AG10803 (cell line): ENCODE results near the gene CFI.

ENCODE experiments used
- DNase-seq: peaks from one replicate; pipeline ENCODE4 v3.0.0; 2010; ENCODE audit warnings: low read depth
- H3K4me3 ChIP-seq: 2 replicates; pipeline ENCODE4 v1.5.1; 2011; ENCODE audit warnings: mild to moderate bottlenecking, low read length, control low read depth
- TF ChIP-seq, protein P1 (sequence below): conservative IDR thresholded peaks from 2 replicates; pipeline ENCODE4 v1.5.1; 2011; ENCODE audit warnings: mild to moderate bottlenecking, low read length, control low read depth, inconsistent platforms

CFI gene

DNA sequence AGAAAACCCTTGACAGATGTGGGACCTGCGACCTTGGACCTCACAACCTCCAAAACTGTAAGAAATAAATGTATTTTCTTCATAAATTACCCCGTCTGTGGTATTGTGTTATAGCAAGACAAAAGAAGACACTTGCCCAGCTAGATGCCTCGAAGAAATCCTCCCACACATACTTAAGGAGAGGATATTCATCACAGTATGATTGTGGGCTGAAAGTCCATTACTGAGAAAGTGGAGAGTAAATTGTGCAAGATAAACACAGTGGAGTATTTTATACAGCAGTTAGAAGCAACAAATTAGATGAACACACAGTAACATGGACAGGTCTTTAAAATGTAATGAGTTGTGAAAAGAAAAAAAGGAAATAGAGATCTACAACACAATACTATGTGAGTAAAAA is 46.1 kb downstream of the CFI start:
- no peak for DNase-seq
- no peak overlapping the region for H3K4me3 ChIP-seq
- TF ChIP-seq, protein P1, sequence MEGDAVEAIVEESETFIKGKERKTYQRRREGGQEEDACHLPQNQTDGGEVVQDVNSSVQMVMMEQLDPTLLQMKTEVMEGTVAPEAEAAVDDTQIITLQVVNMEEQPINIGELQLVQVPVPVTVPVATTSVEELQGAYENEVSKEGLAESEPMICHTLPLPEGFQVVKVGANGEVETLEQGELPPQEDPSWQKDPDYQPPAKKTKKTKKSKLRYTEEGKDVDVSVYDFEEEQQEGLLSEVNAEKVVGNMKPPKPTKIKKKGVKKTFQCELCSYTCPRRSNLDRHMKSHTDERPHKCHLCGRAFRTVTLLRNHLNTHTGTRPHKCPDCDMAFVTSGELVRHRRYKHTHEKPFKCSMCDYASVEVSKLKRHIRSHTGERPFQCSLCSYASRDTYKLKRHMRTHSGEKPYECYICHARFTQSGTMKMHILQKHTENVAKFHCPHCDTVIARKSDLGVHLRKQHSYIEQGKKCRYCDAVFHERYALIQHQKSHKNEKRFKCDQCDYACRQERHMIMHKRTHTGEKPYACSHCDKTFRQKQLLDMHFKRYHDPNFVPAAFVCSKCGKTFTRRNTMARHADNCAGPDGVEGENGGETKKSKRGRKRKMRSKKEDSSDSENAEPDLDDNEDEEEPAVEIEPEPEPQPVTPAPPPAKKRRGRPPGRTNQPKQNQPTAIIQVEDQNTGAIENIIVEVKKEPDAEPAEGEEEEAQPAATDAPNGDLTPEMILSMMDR, result no peak

DNA sequence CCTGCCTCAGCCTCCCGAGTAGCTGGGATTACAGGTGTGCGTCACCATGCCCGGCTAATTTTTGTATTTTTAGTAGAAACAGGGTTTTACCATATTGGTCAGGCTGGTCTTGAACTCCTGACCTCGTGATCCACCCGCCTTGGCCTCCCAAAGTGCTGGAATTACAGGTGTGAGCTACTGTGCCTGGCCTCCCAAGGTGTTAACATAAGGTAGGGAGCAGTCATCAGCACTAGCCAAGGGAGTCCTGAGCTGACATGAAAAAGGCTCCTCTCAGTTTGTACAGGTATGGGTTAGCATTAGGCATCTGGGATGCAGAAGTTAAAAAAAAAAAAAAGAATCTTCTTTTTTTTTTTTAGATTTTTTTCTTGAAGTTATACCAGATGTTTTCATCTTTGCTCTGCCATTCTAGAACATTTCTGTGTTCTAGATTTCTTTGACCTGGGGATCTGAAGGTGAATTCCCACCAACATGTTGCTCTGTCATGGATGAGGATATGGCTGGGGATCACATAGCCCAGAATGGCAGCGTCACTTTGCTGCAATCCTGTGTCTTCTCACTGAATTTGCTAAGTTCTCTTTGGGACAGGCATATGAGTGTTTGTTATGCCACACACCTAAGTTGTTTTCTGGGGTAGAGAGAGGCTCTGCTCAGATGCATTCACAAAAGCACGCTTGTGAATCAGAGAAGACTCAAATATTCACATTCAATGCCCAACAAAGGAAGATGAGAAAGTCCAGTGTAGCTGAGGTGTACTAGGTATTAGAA is 47.5 kb downstream of the CFI start:
- no peak overlapping the region for H3K4me3 ChIP-seq
- DNase-seq, result no peak
- TF ChIP-seq, protein P1, result no peak

DNA sequence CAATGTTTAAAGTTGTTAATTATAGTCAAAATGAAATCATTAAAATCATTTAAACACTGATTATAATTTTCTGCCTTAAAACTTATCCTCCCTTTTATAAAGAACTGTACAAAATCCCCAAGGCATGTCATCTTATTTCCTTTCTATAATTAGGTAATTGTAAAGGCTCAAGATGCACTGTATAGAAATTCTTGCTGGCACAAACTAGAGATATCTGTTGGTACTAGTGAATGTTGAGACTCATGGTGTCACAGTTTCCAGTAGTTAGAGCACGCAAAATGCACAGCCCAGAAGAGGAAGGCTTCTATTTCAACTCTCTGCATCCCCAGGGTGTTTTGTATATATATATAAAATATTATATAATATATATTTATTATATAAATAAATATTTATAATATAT is 49.3 kb downstream of the CFI start:
- TF ChIP-seq, protein P1, result no peak
- DNase-seq, result no peak
- H3K4me3 ChIP-seq, result no peak overlapping the region

DNA sequence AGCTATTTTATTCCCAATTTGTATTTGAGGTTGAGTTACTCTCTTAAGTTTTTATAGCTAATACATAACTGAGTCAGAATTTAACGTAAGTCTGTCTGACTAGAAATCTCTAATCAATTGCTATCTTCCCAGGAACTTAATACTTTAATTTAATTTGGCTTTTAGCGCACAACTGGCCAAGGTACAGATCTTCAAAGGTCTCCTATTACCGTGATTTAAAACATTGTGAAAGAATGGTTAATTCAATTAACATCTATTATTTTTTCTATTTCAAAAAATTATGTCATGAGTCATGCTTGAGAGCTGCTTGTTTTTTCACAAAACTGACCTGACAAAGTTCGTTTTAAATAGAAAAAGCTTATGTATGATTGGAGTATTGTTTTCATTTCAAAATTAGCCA is 49.9 kb downstream of the CFI start:
- no peak for DNase-seq
- H3K4me3 ChIP-seq, result no peak overlapping the region
- TF ChIP-seq, protein P1, result no peak

DNA sequence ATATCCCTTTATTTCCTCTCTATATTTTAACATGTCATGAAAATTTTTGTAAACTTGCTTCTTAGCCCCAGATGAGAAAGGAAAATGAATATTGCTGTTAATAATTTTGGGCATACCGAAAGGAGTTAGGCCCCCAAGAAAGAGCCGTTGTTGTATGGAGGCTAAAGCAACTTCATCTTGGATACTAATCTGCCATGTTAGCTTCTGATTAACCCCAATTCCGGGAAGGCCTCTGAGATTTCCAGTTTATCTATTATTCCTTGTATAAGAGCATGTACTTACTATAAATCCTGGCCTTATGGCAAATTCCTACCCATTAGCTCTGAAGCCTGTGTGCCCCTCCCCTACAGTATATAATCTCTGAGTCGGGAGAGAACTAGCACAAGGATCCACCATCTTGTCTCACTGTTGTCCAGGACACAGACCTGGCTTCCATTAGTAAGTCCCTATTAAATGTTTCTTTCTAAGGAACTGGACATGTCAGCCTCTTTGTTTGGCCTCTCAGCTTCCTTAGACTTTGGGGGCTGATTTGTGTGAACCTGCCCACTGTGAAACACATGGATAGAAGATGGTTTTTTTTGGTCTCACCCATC is 51.1 kb downstream of the CFI start:
- no peak overlapping the region for H3K4me3 ChIP-seq
- TF ChIP-seq, protein P1, result no peak
- DNase-seq, result no peak

DNA sequence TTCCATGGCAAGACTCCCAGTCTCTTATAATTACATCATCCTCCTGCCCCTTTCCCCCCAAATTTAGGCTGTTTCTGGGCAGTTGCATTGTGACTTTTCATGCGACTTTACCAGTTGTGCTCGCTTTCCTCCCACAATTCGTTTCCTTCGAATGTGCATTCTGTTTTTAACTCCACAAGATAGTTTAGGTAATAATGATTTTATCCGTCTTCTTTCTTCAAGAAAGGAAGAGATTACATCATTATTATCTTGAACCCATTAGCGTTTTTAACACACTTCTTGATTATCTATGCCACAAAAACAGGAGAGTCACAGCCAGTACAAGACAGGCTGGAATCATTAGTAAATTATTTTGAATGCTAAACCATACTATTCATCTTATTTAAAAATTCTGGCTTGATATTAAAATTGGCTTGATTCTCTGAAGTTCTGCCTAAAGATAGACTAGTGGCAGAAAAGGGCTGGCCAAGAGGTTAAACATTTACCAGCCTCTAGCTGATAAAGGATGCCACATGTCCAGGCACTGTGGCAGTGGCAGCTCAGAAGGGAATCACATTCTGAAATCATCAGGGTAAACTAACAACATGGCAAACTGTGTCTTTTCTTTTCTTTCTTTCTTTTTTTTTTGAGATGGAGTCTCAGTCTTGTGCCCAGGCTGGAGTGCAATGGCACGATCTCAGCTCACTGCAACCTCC is 52.3 kb downstream of the CFI start:
- H3K4me3 ChIP-seq, result no peak overlapping the region
- DNase-seq, result no peak
- TF ChIP-seq, protein P1, result no peak
